ENCODE results near the gene SF3A2.
"Not testable (repeated sequence)": the region's sequence is repeated elsewhere in the genome, so short reads cannot be mapped to it uniquely, and the experiment has no call there.

The SF3A2 gene

GRCh38 chr19:2199215-2199614 is 37.4 kb upstream of the SF3A2 start:
- no peak for DNase-seq (ENCODE audit: low read depth)
- no peak for TF ChIP-seq CTCF (conservative IDR thresholded peaks at IDR 0.05; ENCODE audit: control insufficient read depth, insufficient read depth, low read depth, low read length)
- H3K4me3 ChIP-seq (ENCODE audit: control insufficient read depth, low read depth, low read length), result no peak overlapping the region

GRCh38 chr19:2199861-2200623 is 36.6 kb upstream of the SF3A2 start:
- TF ChIP-seq CTCF (conservative IDR thresholded peaks at IDR 0.05; ENCODE audit: control insufficient read depth, insufficient read depth, low read depth, low read length), result no peak
- H3K4me3 ChIP-seq (ENCODE audit: control insufficient read depth, low read depth, low read length), result no peak overlapping the region
- DNase-seq (ENCODE audit: low read depth), result no peak

- not testable (repeated sequence) for DNase-seq (ENCODE audit: low read depth); H3K4me3 ChIP-seq (ENCODE audit: control insufficient read depth, low read depth, low read length)
Measured at GRCh38 chr19:2200624-2201294, 35.9 kb upstream of the SF3A2 start.

- peak; percentile 24 for DNase-seq (ENCODE audit: low read depth)
- H3K4me3 ChIP-seq (ENCODE audit: control insufficient read depth, low read depth, low read length), result no peak overlapping the region
- TF ChIP-seq CTCF (conservative IDR thresholded peaks at IDR 0.05; ENCODE audit: control insufficient read depth, insufficient read depth, low read depth, low read length), result no peak
Measured at GRCh38 chr19:2201473-2202148, 35.0 kb upstream of the SF3A2 start.

GRCh38 chr19:2202366-2202765 is 34.3 kb upstream of the SF3A2 start:
- DNase-seq (ENCODE audit: low read depth), result no peak
- H3K4me3 ChIP-seq (ENCODE audit: control insufficient read depth, low read depth, low read length), result no peak overlapping the region
- no peak for TF ChIP-seq CTCF (conservative IDR thresholded peaks at IDR 0.05; ENCODE audit: control insufficient read depth, insufficient read depth, low read depth, low read length)

- DNase-seq (ENCODE audit: low read depth), result no peak
- no peak overlapping the region for H3K4me3 ChIP-seq (ENCODE audit: control insufficient read depth, low read depth, low read length)
- TF ChIP-seq CTCF (conservative IDR thresholded peaks at IDR 0.05; ENCODE audit: control insufficient read depth, insufficient read depth, low read depth, low read length), result no peak
Measured at GRCh38 chr19:2207008-2207407, 29.6 kb upstream of the SF3A2 start.
